ENCODE results near the gene RGS12.

RGS12 gene

DNA sequence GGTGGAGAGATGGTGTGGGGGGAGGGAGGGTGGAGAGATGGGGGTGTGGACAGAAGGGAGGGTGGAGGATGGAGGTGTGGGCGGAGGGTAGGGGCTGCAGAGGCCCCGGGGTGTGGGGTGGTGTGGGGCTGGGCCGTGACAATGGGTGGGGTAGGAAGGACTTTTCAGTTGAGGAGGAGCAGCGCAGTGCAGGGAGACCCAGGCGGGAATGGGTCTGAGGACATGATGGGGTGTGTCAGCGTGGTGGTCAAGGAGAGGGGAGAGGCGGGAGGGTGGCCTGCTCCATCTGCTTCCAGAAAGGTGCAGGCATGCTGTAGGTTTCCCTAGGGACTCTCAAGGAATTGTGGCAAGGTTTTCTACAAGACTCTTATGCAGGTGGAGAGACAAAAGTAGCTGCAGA lies 48.9 kb downstream of the RGS12 start:
- DNase-seq (ENCODE audit: insufficient read length, low spot score) (no peak), FAIRE-seq (no peak)
- TF ChIP-seq POLR2AphosphoS5 (IDR thresholded peaks at IDR 0.05; ENCODE audit: low read depth, low read length) (no peak), POU2F2 (IDR thresholded peaks at IDR 0.05; ENCODE audit: low read depth, low read length) (no peak), SPI1 (IDR thresholded peaks at IDR 0.05; ENCODE audit: low read depth, low read length) (no peak), TAF1 (IDR thresholded peaks at IDR 0.05; ENCODE audit: low read depth, low read length) (no peak), POLR2A (IDR thresholded peaks at IDR 0.05; ENCODE audit: low read depth, low read length) (no peak), PAX5 (IDR thresholded peaks at IDR 0.05; ENCODE audit: insufficient read depth, low read length, severe bottlenecking) (no peak)

DNA sequence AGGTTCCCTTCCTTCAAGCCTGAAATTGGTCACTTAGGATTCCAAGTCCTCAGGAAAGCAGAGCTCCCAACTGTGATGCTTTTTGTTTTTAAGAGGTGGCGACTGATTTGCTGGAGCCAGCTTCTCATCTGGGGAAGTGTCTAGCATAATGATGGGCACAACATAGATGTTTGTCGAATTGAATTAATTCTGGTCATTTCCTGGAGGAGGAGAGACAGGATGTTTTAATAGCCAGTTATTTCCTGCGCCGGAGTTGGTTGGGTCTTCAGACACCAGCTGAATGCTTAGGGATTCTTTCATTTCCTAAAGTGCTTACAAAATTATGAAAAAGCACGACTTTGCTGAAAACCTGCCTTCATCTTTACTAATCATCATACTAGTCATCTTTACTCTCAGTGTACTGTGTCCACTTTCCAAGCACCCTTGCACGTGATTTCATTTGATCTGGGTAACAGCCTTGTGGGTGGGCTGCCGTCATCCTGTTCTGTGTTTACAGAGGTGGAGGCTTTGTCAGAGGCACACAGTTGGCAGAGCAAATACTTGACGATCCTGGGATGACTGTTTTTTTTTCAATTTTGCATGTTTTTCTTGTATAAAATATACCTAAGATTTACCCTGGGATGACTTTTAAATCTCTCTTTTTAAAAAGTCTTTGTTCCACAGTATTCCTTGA lies 49.5 kb downstream of the RGS12 start:
- no peak for DNase-seq (ENCODE audit: insufficient read length, low spot score)
- FAIRE-seq: no peak
- TF ChIP-seq POLR2A (IDR thresholded peaks at IDR 0.05; ENCODE audit: low read depth, low read length) (no peak), SPI1 (IDR thresholded peaks at IDR 0.05; ENCODE audit: low read depth, low read length) (no peak), TAF1 (IDR thresholded peaks at IDR 0.05; ENCODE audit: low read depth, low read length) (no peak), POLR2AphosphoS5 (IDR thresholded peaks at IDR 0.05; ENCODE audit: low read depth, low read length) (no peak), PAX5 (IDR thresholded peaks at IDR 0.05; ENCODE audit: insufficient read depth, low read length, severe bottlenecking) (no peak), POU2F2 (IDR thresholded peaks at IDR 0.05; ENCODE audit: low read depth, low read length) (no peak)
